Ovary (tissue), 9 donors: ENCODE results near the gene BACH2. TPM values are rescaled to one million over a fixed set of nuclear protein-coding genes. Genes with fewer than 3 reads are reported as not detected.

ENCODE experiments used
- DNase-seq, 5 donors: peaks; one replicate each; pipeline ENCODE4 v3.0.0-alpha.2; 2019 to 2020
- H3K27ac ChIP-seq, 2 donors: fragments of 200-600 bp; one replicate each; pipeline versions ENCODE4 v1.5.1 to v1.8.0; 2019 to 2022
- H3K27me3 ChIP-seq: fragments of 200-600 bp; one replicate; pipeline ENCODE4 v1.8.0; 2022
- H3K36me3 ChIP-seq: fragments of 200-600 bp; sonication (generic); one replicate; pipeline ENCODE4 v1.5.1; 2019
- H3K4me1 ChIP-seq: one replicate; pipeline ENCODE4 v1.8.1; 2013; ENCODE audit warnings: mild to moderate bottlenecking, moderate library complexity; ENCODE audit not compliant: insufficient read depth
- H3K4me3 ChIP-seq: fragments of 200-600 bp; sonication (generic); one replicate; pipeline ENCODE4 v1.5.1; 2017
- H3K9me3 ChIP-seq, 2 donors: fragments of 200-600 bp in 1 of 2; sonication (generic) in 1 of 2; one replicate each; pipeline versions ENCODE4 v1.5.1 to v1.8.1; 2013 to 2019; ENCODE audit warnings: mild to moderate bottlenecking in 1 of 2, moderate library complexity in 1 of 2
- CTCF ChIP-seq, 3 donors: fragments of 450-650 bp in 2 of 3; fragments of 200-600 bp in 1 of 3; IDR thresholded peaks; one replicate each; pipeline versions ENCODE4 v1.5.1 to v1.8.0; 2016 to 2022; ENCODE audit warnings: antibody characterized with exemption in 3 of 3, mild to moderate bottlenecking in 1 of 3
- EP300 ChIP-seq: sonication (generic); formaldehyde crosslinking; IDR thresholded peaks from one replicate; pipeline ENCODE4 v1.6.1; 2017; ENCODE audit warnings: antibody characterized with exemption
- POLR2A ChIP-seq: fragments of 450-650 bp; IDR thresholded peaks from one replicate; pipeline ENCODE4 v1.6.1; 2017; ENCODE audit warnings: antibody characterized with exemption, mild to moderate bottlenecking, moderate library complexity
- WGBS, 3 donors: extraction: QIAGEN DNeasy Blood & Tissue Kit in 1 of 3; methylation state at CpG; one replicate each; pipeline versions ENCODE4 v1.1.5 to v1.1.7; 2013 to 2017; 5-methylcytosine and 5-hydroxymethylcytosine counted together
- intact Hi-C, 4 donors: fragments of 100-400 bp; cut with DNase I; formaldehyde crosslinking; loops; one replicate each; pipeline versions ENCODE4 v1.11.0 to v1.15.1; 2022 to 2023
- polyA plus RNA-seq, 2 donors: library from polyadenylated mRNA; stranded (reverse); fragments of 200-250 nt in 1 of 2; fragments of 350-450 nt in 1 of 2; fragmentation: Illumina TruSeq in 1 of 2; extraction: RNeasy Lipid Tissue Mini Kit (QIAGEN cat#74804) in 1 of 2; gene quantifications; one replicate each; pipeline ENCODE4 v1.2.3, GENCODE V29; 2013 to 2014
- total RNA-seq, 7 donors: library from RNA; depleted of rRNA in 2 of 7; stranded (reverse); fragments of >200 nt in 2 of 7; fragmentation: NEBNext Ultra II Directional in 3 of 7; extraction: Animal tissue kit (Norgen Biotek cat#: 25700) in 3 of 7; gene quantifications; one replicate each; pipeline versions ENCODE4 v1.1.0 to v1.2.4, GENCODE V29; 2016 to 2023
- donor health status: DM: no; HTN: no; CAD: no; lungs with moderate emphysema.
- donor health status: DM: no; HTN: no; CAD: no.
- donor health status: Bipolar disorder and iron deficiency.
- donor health status: DM: yes; HTN: yes; CAD: no.
- donor health status: DM: no; HTN: no; CAD: no.
- donor health status: DM: yes; HTN: yes; CAD: no.

BACH2 gene
- total and polyA plus RNA-seq, 9 donors = 2.6 to 19.2 (median 10.5) TPM

GRCh38 chr6:90256698-90257485 is 39.8 kb downstream of the BACH2 start:
- Histone ChIP-seq H3K27ac (no peak overlapping the region), H3K36me3 (no peaks in the 10 kb centered on the region), H3K9me3 (no peaks in the 10 kb centered on the region), H3K4me1 (peaks cover 3% of the 10 kb centered on the region), H3K4me3 (no peak overlapping the region), H3K27me3 (no peaks in the 10 kb centered on the region)
- DNase-seq = no peak
- no peak for TF ChIP-seq EP300
- no peak for TF ChIP-seq POLR2A
- TF ChIP-seq CTCF (IDR thresholded peaks at IDR 0.05) = no peak
- 80 to 91% (median 86%) methylated on average over 4 of the region's 4 CpGs for WGBS, 3 donors
- intact Hi-C loops = no loop called here

- Histone ChIP-seq H3K27ac (no peak overlapping the region), H3K9me3 (no peaks in the 10 kb centered on the region), H3K4me3 (no peak overlapping the region), H3K36me3 (no peaks in the 10 kb centered on the region), H3K27me3 (no peaks in the 10 kb centered on the region), H3K4me1 (peaks cover 3% of the 10 kb centered on the region)
- no peak for DNase-seq
- 51 to 66% (median 58%) methylated on average over 2 of the region's 2 CpGs for WGBS, 3 donors
- no peak for TF ChIP-seq EP300
- no peak for TF ChIP-seq CTCF (IDR thresholded peaks at IDR 0.05)
- no peak for TF ChIP-seq POLR2A
- intact Hi-C loops = no loop called here
Observed at GRCh38 chr6:90253631-90254030, 43.0 kb downstream of the BACH2 start.

GRCh38 chr6:90251295-90251992 is 45.2 kb downstream of the BACH2 start:
- Histone ChIP-seq H3K9me3 (no peaks in the 10 kb centered on the region), H3K27me3 (no peaks in the 10 kb centered on the region), H3K36me3 (no peaks in the 10 kb centered on the region), H3K4me3 (no peak overlapping the region), H3K27ac (no peak overlapping the region), H3K4me1 (peaks cover 3% of the 10 kb centered on the region)
- intact Hi-C loops = no loop called here
- no peak for DNase-seq
- 28 to 57% (median 38%) methylated on average over 4 of the region's 4 CpGs for WGBS, 3 donors
- no peak for TF ChIP-seq EP300
- no peak for TF ChIP-seq CTCF (IDR thresholded peaks at IDR 0.05)
- TF ChIP-seq POLR2A = no peak

GRCh38 chr6:90250405-90250804 is 46.2 kb downstream of the BACH2 start:
- H3K4me1 ChIP-seq = peaks cover 3% of the 10 kb centered on the region
- 70 to 92% (median 75%) methylated on average over 2 of the region's 2 CpGs for WGBS, 3 donors
- no peak overlapping the region for H3K27ac ChIP-seq
- no peaks in the 10 kb centered on the region for H3K9me3 ChIP-seq
- H3K36me3 ChIP-seq = no peaks in the 10 kb centered on the region
- no peak overlapping the region for H3K4me3 ChIP-seq
- DNase-seq = no peak
- intact Hi-C loops = no loop called here
- TF ChIP-seq POLR2A = no peak
- no peak for TF ChIP-seq CTCF (IDR thresholded peaks at IDR 0.05)
- TF ChIP-seq EP300 = no peak
- H3K27me3 ChIP-seq = no peaks in the 10 kb centered on the region
